Measurements from ENCODE around the gene CRTC3.
"Not testable (repeated sequence)": the region's sequence is repeated elsewhere in the genome, so short reads cannot be mapped to it uniquely, and the experiment has no call there.

The CRTC3 gene

DNA sequence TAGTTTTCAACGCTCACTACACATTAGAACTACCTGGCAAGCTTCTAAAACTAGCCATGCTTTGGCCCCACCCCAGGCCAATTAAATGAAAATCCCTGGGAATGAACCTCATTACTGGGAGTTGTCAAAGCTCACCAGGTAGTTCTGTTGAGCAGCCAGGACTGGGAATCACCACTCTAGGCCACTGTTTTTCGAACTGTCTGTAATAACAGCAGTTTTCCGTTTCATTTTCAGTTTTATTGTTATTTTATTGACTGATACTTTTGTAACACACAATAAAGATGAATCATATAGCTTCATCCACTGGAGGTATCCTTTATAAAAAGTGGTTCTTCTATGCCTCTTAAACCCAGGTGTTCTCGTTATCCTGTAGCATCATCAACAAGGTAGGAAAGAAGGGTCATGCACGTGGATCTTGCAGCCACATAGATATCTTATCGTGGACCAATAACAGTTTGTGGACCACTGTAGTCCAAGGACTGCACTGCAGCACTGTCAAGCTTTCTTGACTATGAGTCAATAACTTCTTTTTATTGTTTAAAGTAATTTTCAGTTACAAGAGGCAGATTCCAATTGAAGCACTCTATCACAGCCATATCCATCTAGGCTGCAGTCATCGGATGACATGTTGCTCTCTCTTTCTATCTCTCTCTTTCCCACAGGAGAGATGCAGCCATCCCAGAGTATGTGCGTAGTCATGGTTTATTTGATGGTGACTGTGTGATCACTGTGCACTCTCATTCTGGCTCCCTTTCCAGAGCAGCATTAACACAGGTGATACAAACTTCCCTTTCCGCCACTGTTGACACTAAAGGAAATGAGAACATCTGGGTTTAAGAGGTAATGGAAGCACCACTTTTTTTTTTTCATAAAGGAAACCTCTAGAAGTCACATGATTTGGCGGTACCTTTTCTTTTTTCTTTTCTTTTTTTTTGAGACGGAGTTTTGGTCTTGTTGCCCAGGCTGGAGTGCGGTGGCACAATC lies 148.4 kb downstream of the CRTC3 start:
- no peak for DNase-seq (ENCODE audit: low spot score)

DNA sequence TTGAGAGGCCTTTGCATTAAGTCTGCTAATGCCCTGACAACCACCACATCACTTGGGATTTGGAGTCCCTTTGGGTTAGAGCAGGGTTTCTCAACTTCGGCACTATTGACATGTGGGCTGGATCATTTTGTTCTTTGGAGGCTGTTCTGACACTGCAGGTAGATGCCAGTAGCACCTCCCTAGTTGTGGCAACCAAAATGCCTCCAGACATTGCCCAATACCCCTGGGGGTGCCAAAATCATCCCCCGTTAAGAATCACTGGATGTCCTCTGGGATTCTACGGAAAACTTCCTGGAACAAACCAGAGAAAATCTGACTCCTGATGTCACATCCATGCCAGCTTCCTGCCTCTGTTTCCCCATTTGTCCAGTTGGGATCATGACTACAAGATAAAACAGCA lies 150.2 kb downstream of the CRTC3 start:
- DNase-seq (ENCODE audit: low spot score): no peak

GRCh38 chr15:90680371-90680935 lies 150.7 kb downstream of the CRTC3 start:
- no peak for DNase-seq (ENCODE audit: low spot score)

- DNase-seq (ENCODE audit: low spot score): no peak
Observed at GRCh38 chr15:90681056-90681455, 151.3 kb downstream of the CRTC3 start.

GRCh38 chr15:90681480-90681879 lies 151.8 kb downstream of the CRTC3 start:
- DNase-seq (ENCODE audit: low spot score): no peak

DNA sequence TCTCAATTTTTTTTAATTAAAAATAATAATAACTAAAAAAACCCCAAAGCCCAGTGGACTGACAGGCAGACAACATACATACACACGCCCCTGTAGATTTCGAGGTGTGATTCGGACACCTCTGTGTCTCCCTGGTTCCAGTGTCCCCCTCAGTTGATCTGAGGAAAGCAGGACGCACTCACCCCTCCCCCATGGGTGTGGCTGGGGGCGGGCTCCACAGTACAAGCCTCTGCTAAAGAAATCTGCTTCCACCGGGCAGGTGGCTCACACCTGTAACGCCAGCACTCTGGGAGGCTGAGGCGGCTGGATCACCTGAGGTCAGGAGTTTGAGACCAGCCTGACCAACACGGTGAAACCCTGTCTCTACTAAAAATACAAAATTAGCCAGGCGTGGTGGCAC lies 153.6 kb downstream of the CRTC3 start:
- DNase-seq (ENCODE audit: low spot score): no peak

DNA sequence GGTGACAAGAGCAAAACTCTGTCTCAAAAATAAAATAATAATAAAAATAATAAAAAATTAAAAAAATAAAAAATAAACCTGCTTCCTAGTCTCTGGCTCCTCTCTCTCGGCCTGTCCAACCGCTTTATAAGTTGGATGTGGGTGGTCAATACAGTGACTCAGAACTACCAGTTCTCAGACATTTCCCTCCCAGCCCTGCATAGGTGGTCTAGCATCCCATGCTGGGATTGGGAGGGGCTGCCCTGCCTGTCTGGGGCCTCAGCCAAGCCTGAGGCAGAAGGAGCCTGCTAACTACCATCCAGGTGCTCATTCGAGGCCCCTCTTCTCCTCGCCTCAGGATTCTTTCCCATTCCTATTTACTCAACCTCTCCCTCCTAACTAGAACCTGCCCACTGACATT lies 154.2 kb downstream of the CRTC3 start:
- DNase-seq (ENCODE audit: low spot score): no peak

- no peak for DNase-seq (ENCODE audit: low spot score)
Observed at GRCh38 chr15:90684281-90684680, 154.6 kb downstream of the CRTC3 start.

- no peak for DNase-seq (ENCODE audit: low spot score)
Observed at GRCh38 chr15:90685591-90686434, 156.1 kb downstream of the CRTC3 start.

- no peak for DNase-seq (ENCODE audit: low spot score)
Observed at GRCh38 chr15:90686435-90687218, 156.9 kb downstream of the CRTC3 start.

DNA sequence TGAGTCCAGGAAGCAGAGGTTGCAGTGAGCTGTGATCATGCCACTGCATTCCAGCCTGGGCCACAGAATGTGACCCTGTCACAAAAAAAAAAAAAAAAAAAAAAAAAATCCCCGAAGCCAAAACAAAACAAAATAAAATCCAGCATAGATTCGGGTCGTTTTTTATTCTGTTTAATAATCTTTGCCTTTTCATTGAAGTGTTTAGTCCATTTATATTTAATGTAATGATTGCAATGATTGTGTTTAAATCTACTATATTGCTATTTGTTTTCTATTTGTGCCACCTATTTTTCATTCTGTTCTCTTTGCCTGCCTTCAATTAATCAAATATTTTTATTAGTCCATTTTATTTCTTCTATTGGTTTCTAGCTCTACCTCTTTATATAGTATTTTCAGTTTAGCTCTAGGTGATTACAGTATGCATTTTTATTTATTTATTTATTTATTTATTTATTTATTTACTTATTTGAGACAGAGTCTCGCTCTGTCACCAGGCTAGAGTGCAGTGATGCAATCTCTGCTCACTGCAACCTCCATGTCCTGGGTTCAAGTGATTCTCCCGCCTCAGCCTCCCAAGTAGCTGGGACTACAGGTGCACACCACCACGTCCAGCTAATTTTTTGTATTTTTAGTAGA lies 159.7 kb downstream of the CRTC3 start:
- not testable (repeated sequence) for DNase-seq (ENCODE audit: low spot score)

DNA sequence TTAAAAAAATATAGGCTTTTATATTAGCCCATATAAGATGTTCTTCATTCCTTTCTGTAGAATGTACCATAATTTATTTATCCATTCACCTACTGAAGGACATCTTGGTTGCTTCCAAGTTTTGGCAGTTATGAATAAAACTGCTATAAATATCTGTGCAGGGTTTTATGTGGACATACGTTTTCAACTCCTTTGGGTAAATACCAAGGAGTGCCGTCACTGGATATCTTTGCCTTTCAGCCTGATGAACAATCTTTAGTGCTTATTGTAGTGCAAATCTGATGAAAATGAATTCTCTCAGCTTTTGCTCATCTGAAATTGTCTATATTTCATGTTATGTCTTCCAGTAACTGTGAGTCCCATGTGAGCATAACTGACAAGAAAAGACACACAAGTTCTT lies 160.9 kb downstream of the CRTC3 start:
- no peak for DNase-seq (ENCODE audit: low spot score)

- no peak for DNase-seq (ENCODE audit: low spot score)
Observed at GRCh38 chr15:90691369-90691768, 161.6 kb downstream of the CRTC3 start.

- DNase-seq (ENCODE audit: low spot score): no peak
Observed at GRCh38 chr15:90691982-90692773, 162.5 kb downstream of the CRTC3 start.
